Fibroblast of lung (primary cell): ENCODE measurements around the gene MRPS33. TPM values are rescaled to one million over a fixed set of nuclear protein-coding genes. Genes with fewer than 3 reads are reported as not detected.

Experiments
- DNase-seq, 2 donors: peaks; one replicate each; pipeline versions ENCODE4 v3.0.0 to v3.0.0-alpha.2; 2010; ENCODE audit warnings: low read depth in 2 of 2
- H2AFZ ChIP-seq: 2 replicates; pipeline ENCODE4 v1.5.1; 2012; ENCODE audit warnings: low read length, control low read depth, inconsistent platforms
- H3K27ac ChIP-seq: 2 replicates; pipeline ENCODE4 v1.5.1; 2011; ENCODE audit warnings: low read length, control low read depth; ENCODE audit not compliant: insufficient read depth
- H3K27me3 ChIP-seq: 2 replicates; pipeline ENCODE4 v1.5.1; 2011; ENCODE audit warnings: mild to moderate bottlenecking, low read length; ENCODE audit not compliant: control insufficient read depth, insufficient read depth
- H3K36me3 ChIP-seq: 2 replicates; pipeline ENCODE4 v1.5.1; 2011; ENCODE audit warnings: low read length; ENCODE audit not compliant: control insufficient read depth, insufficient read depth
- H3K4me1 ChIP-seq: 2 replicates; pipeline ENCODE4 v1.5.1; 2011; ENCODE audit warnings: low read length; ENCODE audit not compliant: control insufficient read depth, insufficient read depth; ENCODE audit errors: extremely low read depth
- H3K4me2 ChIP-seq: 2 replicates; pipeline ENCODE4 v1.5.1; 2011; ENCODE audit warnings: low read length, control low read depth; ENCODE audit not compliant: insufficient read depth; ENCODE audit errors: extremely low read depth
- H3K4me3 ChIP-seq, 4 experiments: fragments of 200-600 bp in 1 of 4; sonication (generic) in 1 of 4; replicated peaks in 1 of 4; 2 replicates each; pipeline ENCODE4 v1.5.1; 2011 to 2016; ENCODE audit warnings: low read length in 4 of 4, low read depth in 3 of 4, mild to moderate bottlenecking in 3 of 4, control low read depth in 2 of 4, inconsistent platforms in 1 of 4, mixed read lengths in 1 of 4; ENCODE audit not compliant: insufficient read depth in 1 of 4; ENCODE audit errors: control extremely low read depth in 1 of 4
- H3K79me2 ChIP-seq: 2 replicates; pipeline ENCODE4 v1.5.1; 2012; ENCODE audit warnings: mild to moderate bottlenecking, low read length, inconsistent platforms; ENCODE audit not compliant: control insufficient read depth, insufficient read depth
- H3K9ac ChIP-seq: 2 replicates; pipeline ENCODE4 v1.5.1; 2011; ENCODE audit warnings: mild to moderate bottlenecking, low read length, control low read depth; ENCODE audit not compliant: insufficient read depth
- H3K9me3 ChIP-seq: 2 replicates; pipeline ENCODE4 v1.5.1; 2012; ENCODE audit warnings: low read depth, low read length; ENCODE audit not compliant: control insufficient read depth, insufficient read depth
- H4K20me1 ChIP-seq: 2 replicates; pipeline ENCODE4 v1.5.1; 2011; ENCODE audit warnings: low read length; ENCODE audit not compliant: control insufficient read depth, insufficient read depth; ENCODE audit errors: extremely low read depth
- EZH2 ChIP-seq: IDR thresholded peaks from 2 replicates; pipeline ENCODE4 v1.5.1; 2012; ENCODE audit warnings: low read length, control low read depth, mild to moderate bottlenecking; ENCODE audit errors: missing control alignments
- polyA plus RNA-seq, 2 donors: library from polyadenylated mRNA; depleted of rRNA in 1 of 2; stranded (reverse) in 1 of 2; unstranded in 1 of 2; fragments of >200 nt; gene quantifications; 2 replicates each; pipeline ENCODE4 v1.2.1, GENCODE V29; 2011 to 2012; ENCODE audit warnings: missing spikeins in 1 of 2
- total RNA-seq: library from RNA; depleted of rRNA; stranded (reverse); fragments of >200 nt; gene quantifications from 2 replicates; pipeline ENCODE4 v1.2.1, GENCODE V29; 2014
- TF ChIP-seq, protein P1 (sequence below), 2 donors: IDR thresholded peaks in 1 of 2; conservative IDR thresholded peaks in 1 of 2; 1 replicate in 1 of 2; 2 replicates in 1 of 2; pipeline ENCODE4 v1.5.1; 2011 to 2012; ENCODE audit warnings: low read length in 2 of 2, control low read depth in 1 of 2, inconsistent platforms in 1 of 2, low read depth in 1 of 2, mild to moderate bottlenecking in 1 of 2

MRPS33 gene
- total and polyA plus RNA-seq, 2 donors (not counting 1 experiment from before 2014, with no cell fraction given), result 40.1 to 64.8 TPM

- TF ChIP-seq, protein P1, sequence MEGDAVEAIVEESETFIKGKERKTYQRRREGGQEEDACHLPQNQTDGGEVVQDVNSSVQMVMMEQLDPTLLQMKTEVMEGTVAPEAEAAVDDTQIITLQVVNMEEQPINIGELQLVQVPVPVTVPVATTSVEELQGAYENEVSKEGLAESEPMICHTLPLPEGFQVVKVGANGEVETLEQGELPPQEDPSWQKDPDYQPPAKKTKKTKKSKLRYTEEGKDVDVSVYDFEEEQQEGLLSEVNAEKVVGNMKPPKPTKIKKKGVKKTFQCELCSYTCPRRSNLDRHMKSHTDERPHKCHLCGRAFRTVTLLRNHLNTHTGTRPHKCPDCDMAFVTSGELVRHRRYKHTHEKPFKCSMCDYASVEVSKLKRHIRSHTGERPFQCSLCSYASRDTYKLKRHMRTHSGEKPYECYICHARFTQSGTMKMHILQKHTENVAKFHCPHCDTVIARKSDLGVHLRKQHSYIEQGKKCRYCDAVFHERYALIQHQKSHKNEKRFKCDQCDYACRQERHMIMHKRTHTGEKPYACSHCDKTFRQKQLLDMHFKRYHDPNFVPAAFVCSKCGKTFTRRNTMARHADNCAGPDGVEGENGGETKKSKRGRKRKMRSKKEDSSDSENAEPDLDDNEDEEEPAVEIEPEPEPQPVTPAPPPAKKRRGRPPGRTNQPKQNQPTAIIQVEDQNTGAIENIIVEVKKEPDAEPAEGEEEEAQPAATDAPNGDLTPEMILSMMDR (conservative IDR thresholded peaks at IDR 0.05 in 1 of 2, IDR thresholded peaks at IDR 0.05 in 1 of 2; ENCODE audit: low read depth in 1 of 2, low read length in 2 of 2), result no peak
- TF ChIP-seq EZH2, result no peak
- no peak for DNase-seq
- Histone ChIP-seq H3K4me2 (no peak overlapping the region), H3K36me3 (no peaks in the 10 kb centered on the region), H3K27ac (no peak overlapping the region), H3K4me1 (no peaks in the 10 kb centered on the region), H4K20me1 (no peaks in the 10 kb centered on the region), H3K4me3 (no peak overlapping the region), H3K9ac (no peak overlapping the region), H3K27me3 (peaks cover 2% of the 10 kb centered on the region), H3K9me3 (no peaks in the 10 kb centered on the region), H2AFZ (no peak overlapping the region), H3K79me2 (no peaks in the 10 kb centered on the region)
These were observed 42.4 kb downstream of the MRPS33 start for GRCh38 chr7:140972344-140972743.

GRCh38 chr7:140967438-140967837 is 47.3 kb downstream of the MRPS33 start:
- H2AFZ ChIP-seq, result no peak overlapping the region
- DNase-seq, result no peak
- no peaks in the 10 kb centered on the region for H3K27me3 ChIP-seq
- H3K79me2 ChIP-seq, result no peaks in the 10 kb centered on the region
- H4K20me1 ChIP-seq, result no peaks in the 10 kb centered on the region
- no peak overlapping the region for H3K4me3 ChIP-seq
- no peaks in the 10 kb centered on the region for H3K4me1 ChIP-seq
- H3K4me2 ChIP-seq, result no peak overlapping the region
- no peaks in the 10 kb centered on the region for H3K36me3 ChIP-seq
- TF ChIP-seq, protein P1 (conservative IDR thresholded peaks at IDR 0.05 in 1 of 2, IDR thresholded peaks at IDR 0.05 in 1 of 2; ENCODE audit: low read depth in 1 of 2, low read length in 2 of 2), result no peak
- TF ChIP-seq EZH2, result no peak
- H3K9me3 ChIP-seq, result no peaks in the 10 kb centered on the region
- no peak overlapping the region for H3K9ac ChIP-seq
- H3K27ac ChIP-seq, result no peak overlapping the region

DNA sequence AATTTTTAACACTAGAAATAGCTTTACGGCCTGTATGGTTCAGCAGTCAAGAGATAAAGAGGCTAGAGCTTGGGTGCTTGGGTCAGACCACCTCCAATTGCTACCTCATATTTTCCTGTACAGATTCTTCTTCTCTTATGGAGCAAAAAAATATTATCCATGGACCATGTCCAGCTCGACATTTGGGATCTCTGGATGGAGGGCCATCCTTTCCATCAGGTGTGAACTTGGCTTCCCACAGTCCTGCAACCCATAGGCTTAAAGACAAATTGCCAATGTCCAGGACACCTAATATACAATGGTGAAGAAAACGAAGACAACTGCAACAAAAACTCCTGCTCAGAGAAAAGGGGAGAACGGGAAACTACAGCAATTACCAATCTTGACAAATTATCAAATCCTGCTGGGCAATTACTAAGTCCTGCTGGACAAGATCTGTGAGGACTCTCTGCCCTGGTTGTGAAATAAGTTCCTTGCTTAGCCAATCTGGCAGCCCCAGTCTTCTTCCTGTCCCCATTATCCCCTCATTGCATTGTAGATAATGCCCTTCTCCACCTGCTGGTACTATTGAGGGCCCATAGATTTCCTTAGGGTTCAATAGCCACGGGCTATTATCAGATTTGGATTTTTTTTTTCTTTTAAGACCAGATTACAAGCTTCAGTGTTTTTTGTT is 48.1 kb downstream of the MRPS33 start:
- DNase-seq, result no peak
- Histone ChIP-seq H3K4me3 (no peak overlapping the region), H3K36me3 (no peaks in the 10 kb centered on the region), H3K27ac (no peak overlapping the region), H3K27me3 (no peaks in the 10 kb centered on the region), H3K79me2 (no peaks in the 10 kb centered on the region), H3K9ac (no peak overlapping the region), H3K4me1 (no peaks in the 10 kb centered on the region), H2AFZ (no peak overlapping the region), H3K9me3 (no peaks in the 10 kb centered on the region), H4K20me1 (no peaks in the 10 kb centered on the region), H3K4me2 (no peak overlapping the region)
- TF ChIP-seq, protein P1 (conservative IDR thresholded peaks at IDR 0.05 in 1 of 2, IDR thresholded peaks at IDR 0.05 in 1 of 2; ENCODE audit: low read depth in 1 of 2, low read length in 2 of 2), result no peak
- no peak for TF ChIP-seq EZH2
